Chondrocyte (in vitro differentiated cells): ENCODE measurements around the gene CAMK2D. TPM values are rescaled to one million over a fixed set of nuclear protein-coding genes. Genes with fewer than 3 reads are reported as not detected.
A peak's percentile ranks its signal among the peaks of the same experiment; 100 is the strongest.

Experiments
- DNase-seq: peaks from one replicate; pipeline ENCODE4 v3.0.0; 2021; ENCODE audit warnings: mixed read lengths, low spot score
- H3K27ac Mint-ChIP-seq: one replicate; pipeline ENCODE4 v1.8.0; 2021; ENCODE audit warnings: mild to moderate bottlenecking, moderate library complexity, mixed read lengths; ENCODE audit not compliant: unreplicated experiment
- H3K27me3 Mint-ChIP-seq: 2 replicates; pipeline ENCODE4 v1.8.0; 2021; ENCODE audit warnings: low read depth, mixed read lengths
- H3K36me3 Mint-ChIP-seq: 2 replicates; pipeline ENCODE4 v1.8.0; 2021; ENCODE audit warnings: low read depth, mixed read lengths
- H3K4me1 Mint-ChIP-seq: 2 replicates; pipeline ENCODE4 v1.8.0; 2021; ENCODE audit warnings: low read depth, mild to moderate bottlenecking, mixed read lengths
- H3K4me3 Mint-ChIP-seq: one replicate; pipeline ENCODE4 v1.8.0; 2021; ENCODE audit warnings: mild to moderate bottlenecking, moderate library complexity, mixed read lengths; ENCODE audit not compliant: unreplicated experiment
- H3K9me3 Mint-ChIP-seq: 2 replicates; pipeline ENCODE4 v1.8.0; 2021; ENCODE audit warnings: low read depth, mixed read lengths
- CTCF ChIP-seq: fragments of 200-600 bp; sonication (generic); IDR thresholded peaks from 2 replicates; pipeline ENCODE4 v1.5.0; 2021; ENCODE audit warnings: antibody characterized with exemption, mild to moderate bottlenecking, moderate library complexity
- total RNA-seq: library from RNA; stranded (reverse); gene quantifications from 3 replicates; pipeline ENCODE4 v1.2.1, GENCODE V29; 2021

CAMK2D gene
- total RNA-seq, 1 donor from 2014 or later = 73.7 TPM

GRCh38 chr4:113739197-113739596 lies 22.3 kb downstream of the CAMK2D start:
- Mint-ChIP-seq H3K4me3 (peak overlapping the region; percentile 14), H3K4me1 (peaks cover 47% of the 10 kb centered on the region), H3K27me3 (no peaks in the 10 kb centered on the region), H3K27ac (peak overlapping the region; percentile 94), H3K36me3 (peaks cover 7% of the 10 kb centered on the region), H3K9me3 (no peaks in the 10 kb centered on the region)
- TF ChIP-seq CTCF = no peak
- no peak for DNase-seq

GRCh38 chr4:113738251-113738650 lies 23.3 kb downstream of the CAMK2D start:
- no peak overlapping the region for H3K4me3 Mint-ChIP-seq
- peaks cover 8% of the 10 kb centered on the region for H3K36me3 Mint-ChIP-seq
- peaks cover 55% of the 10 kb centered on the region for H3K4me1 Mint-ChIP-seq
- no peaks in the 10 kb centered on the region for H3K27me3 Mint-ChIP-seq
- no peak for DNase-seq
- no peak for TF ChIP-seq CTCF
- no peaks in the 10 kb centered on the region for H3K9me3 Mint-ChIP-seq
- H3K27ac Mint-ChIP-seq = peak overlapping the region; percentile 91

GRCh38 chr4:113733685-113734084 lies 27.9 kb downstream of the CAMK2D start:
- peaks cover 7% of the 10 kb centered on the region for H3K36me3 Mint-ChIP-seq
- peaks cover 53% of the 10 kb centered on the region for H3K4me1 Mint-ChIP-seq
- no peaks in the 10 kb centered on the region for H3K27me3 Mint-ChIP-seq
- no peak overlapping the region for H3K27ac Mint-ChIP-seq
- TF ChIP-seq CTCF = no peak
- H3K9me3 Mint-ChIP-seq = no peaks in the 10 kb centered on the region
- no peak for DNase-seq
- H3K4me3 Mint-ChIP-seq = no peak overlapping the region

- Mint-ChIP-seq H3K27ac (peak overlapping the region; percentile 64), H3K4me1 (peaks cover 51% of the 10 kb centered on the region), H3K36me3 (peaks cover 7% of the 10 kb centered on the region), H3K4me3 (no peak overlapping the region), H3K27me3 (no peaks in the 10 kb centered on the region), H3K9me3 (no peaks in the 10 kb centered on the region)
- no peak for DNase-seq
- TF ChIP-seq CTCF = no peak
Measured at GRCh38 chr4:113732967-113733527, 28.5 kb downstream of the CAMK2D start.

GRCh38 chr4:113730467-113731216 lies 30.9 kb downstream of the CAMK2D start:
- Mint-ChIP-seq H3K27me3 (no peaks in the 10 kb centered on the region), H3K27ac (no peak overlapping the region), H3K4me3 (no peak overlapping the region), H3K9me3 (no peaks in the 10 kb centered on the region), H3K4me1 (peaks cover 53% of the 10 kb centered on the region), H3K36me3 (peaks cover 7% of the 10 kb centered on the region)
- DNase-seq = no peak
- no peak for TF ChIP-seq CTCF
